ENCODE data around the gene TCF25.

TCF25 gene

DNA sequence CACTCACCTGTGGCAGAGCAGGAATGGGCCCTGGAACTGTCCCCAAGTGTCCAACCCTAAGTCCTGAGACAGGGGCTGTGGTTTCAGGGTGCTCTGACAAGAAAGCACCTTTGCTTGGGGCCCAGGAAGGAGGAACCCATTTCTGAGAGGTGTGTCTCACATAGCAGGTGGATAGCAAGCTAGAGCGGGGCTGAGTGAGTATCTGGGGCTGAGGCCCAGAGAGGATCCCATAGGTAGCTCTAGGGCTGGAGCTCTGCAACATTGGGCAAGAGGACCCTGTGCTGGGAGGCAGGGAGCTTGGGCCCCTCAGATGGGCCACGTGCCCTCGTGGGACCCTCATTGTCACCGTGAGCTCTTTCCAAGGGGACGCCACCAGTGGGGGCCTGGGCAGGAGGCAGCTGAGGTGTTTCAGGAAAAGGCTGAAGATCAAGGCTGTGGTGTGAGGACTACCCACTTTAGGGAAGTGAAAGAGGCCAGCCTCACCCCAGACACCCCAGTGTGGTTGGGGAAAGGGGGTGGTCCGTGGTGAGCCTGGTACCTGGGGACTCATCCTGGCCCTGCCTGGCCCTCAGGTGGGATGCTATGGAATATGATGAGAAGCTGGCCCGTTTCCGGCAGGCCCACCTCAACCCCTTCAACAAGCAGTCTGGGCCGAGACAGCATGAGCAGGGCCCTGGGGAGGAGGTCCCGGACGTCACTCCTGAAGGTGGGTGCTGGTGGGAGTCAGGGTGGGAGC, 80.4 kb downstream of the TCF25 start:
- Histone ChIP-seq H3K36me3 (ENCODE audit: control insufficient read depth in 5 of 5, insufficient read depth in 5 of 5, low read length in 5 of 5) (peaks cover 0 to 46% (median 32%) of the 10 kb centered on the region in 5 donors), H3K4me1 (ENCODE audit: control insufficient read depth in 5 of 5, insufficient read depth in 5 of 5, low read length in 5 of 5) (peaks cover 0 to 25% (median 9%) of the 10 kb centered on the region in 5 donors), H3K9ac (ENCODE audit: low read length in 5 of 5) (no peak overlapping the region), H3K27ac (ENCODE audit: low read depth, low read length) (no peak overlapping the region), H3K27me3 (ENCODE audit: control insufficient read depth in 5 of 5, insufficient read depth in 4 of 5, low read length in 5 of 5) (no peaks in the 10 kb centered on the region), H3K4me3 (ENCODE audit: low read depth in 1 of 5, low read length in 5 of 5) (no peak overlapping the region), H3K9me3 (ENCODE audit: control insufficient read depth in 5 of 5, low read length in 5 of 5) (no peaks in the 10 kb centered on the region)

DNA sequence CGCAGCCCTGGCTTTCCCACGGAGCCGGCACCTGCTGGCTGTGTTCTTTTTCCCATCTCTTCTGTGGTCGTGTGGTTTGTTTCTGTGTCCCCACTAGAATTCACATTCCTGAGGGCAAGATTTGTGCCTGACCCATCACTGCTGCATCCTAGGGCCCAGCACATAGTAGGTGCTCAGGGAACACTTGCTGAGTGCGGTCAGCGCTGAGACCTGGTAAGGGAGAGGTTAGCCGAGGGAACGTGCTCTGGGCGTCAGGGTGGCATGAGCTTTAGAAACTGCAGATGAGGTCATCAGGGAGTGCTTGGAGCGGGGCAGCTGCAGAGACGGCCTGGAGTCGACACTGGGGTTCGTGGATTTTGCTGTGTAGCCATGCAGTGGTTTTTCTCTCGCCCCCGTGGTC, 81.1 kb downstream of the TCF25 start:
- no peaks in the 10 kb centered on the region for H3K9me3 ChIP-seq (ENCODE audit: control insufficient read depth in 5 of 5, low read length in 5 of 5)
- no peak overlapping the region for H3K4me3 ChIP-seq (ENCODE audit: low read depth in 1 of 5, low read length in 5 of 5)
- H3K9ac ChIP-seq (ENCODE audit: low read length in 5 of 5) = no peak overlapping the region
- H3K27me3 ChIP-seq (ENCODE audit: control insufficient read depth in 5 of 5, insufficient read depth in 4 of 5, low read length in 5 of 5) = no peaks in the 10 kb centered on the region
- H3K27ac ChIP-seq (ENCODE audit: low read depth, low read length) = no peak overlapping the region
- H3K36me3 ChIP-seq (ENCODE audit: control insufficient read depth in 5 of 5, insufficient read depth in 5 of 5, low read length in 5 of 5) = peaks cover 0 to 51% (median 37%) of the 10 kb centered on the region in 5 donors
- H3K4me1 ChIP-seq (ENCODE audit: control insufficient read depth in 5 of 5, insufficient read depth in 5 of 5, low read length in 5 of 5) = peaks cover 0 to 20% (median 5%) of the 10 kb centered on the region in 5 donors

DNA sequence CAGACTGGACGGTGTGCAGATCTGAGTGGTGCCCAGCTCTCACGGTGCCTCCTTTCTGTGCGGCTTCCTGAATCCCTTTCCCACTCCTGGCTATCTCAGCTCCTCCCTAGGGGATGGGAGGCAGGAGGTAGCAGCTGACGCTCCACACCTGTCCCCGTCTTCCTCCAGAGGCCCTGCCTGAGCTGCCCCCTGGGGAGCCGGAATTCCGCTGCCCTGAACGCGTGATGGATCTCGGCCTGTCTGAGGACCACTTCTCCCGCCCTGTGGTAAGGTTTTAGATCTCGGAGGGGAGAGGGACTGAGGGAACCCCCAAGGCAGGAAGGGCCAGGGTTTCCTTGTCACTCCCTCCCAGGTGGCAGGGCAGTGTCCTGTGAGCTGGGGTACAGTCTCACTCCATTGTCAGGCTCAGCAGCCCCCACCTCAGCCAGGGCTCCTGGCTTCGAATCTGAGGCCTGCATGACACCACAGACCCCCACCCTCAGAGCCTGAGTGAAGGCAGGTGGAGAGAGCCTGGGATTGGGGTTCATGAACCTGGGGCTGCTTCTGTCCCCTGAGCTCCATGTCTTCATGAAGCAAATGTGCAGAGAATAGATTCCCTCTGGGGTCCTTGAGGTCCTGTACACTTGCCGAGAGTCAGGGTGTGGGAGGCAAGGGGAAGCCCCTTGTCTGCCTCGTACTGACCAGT, 81.8 kb downstream of the TCF25 start:
- Histone ChIP-seq H3K9me3 (ENCODE audit: control insufficient read depth in 5 of 5, low read length in 5 of 5) (no peaks in the 10 kb centered on the region), H3K27ac (ENCODE audit: low read depth, low read length) (no peak overlapping the region), H3K9ac (ENCODE audit: low read length in 5 of 5) (no peak overlapping the region), H3K36me3 (ENCODE audit: control insufficient read depth in 5 of 5, insufficient read depth in 5 of 5, low read length in 5 of 5) (peaks cover 0 to 57% (median 42%) of the 10 kb centered on the region in 5 donors), H3K4me1 (ENCODE audit: control insufficient read depth in 5 of 5, insufficient read depth in 5 of 5, low read length in 5 of 5) (peaks cover 0 to 15% (median 0%) of the 10 kb centered on the region in 5 donors), H3K27me3 (ENCODE audit: control insufficient read depth in 5 of 5, insufficient read depth in 4 of 5, low read length in 5 of 5) (no peaks in the 10 kb centered on the region), H3K4me3 (ENCODE audit: low read depth in 1 of 5, low read length in 5 of 5) (no peak overlapping the region)

DNA sequence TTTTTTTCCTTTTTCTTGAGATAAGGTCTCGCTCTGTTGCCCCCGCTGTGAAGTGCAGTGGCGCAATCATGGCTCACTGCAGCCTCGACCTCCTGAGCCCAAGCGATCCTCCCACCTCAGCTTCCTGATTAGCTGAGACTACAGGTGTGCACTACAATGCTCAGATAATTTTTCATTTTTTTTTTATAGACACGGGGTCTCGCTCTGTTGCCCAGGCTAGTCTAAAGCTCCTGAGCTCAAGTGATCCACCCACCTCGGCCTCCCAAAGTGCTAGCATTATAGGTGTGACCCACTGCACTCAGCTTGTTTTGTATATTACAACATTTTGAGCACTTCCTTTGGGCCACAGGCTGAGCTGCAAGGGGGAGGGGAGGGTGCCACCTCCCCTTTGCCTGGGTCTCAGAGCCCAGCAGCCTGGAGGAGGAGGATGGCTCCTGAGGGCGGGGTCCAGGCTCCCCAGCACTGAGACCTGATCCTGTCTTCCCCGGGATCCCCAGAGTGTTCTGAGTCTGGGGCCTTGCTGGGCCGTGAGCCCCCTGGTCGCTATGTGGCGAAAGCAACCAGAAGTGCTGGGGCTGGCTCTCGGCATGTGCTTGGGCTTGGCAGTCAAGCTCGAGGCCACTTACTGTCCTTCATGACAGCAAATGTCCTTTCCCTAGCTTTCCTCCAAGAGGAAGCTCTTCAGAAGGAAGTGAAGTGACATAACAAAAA, 83.3 kb downstream of the TCF25 start:
- Histone ChIP-seq H3K9me3 (ENCODE audit: control insufficient read depth in 5 of 5, low read length in 5 of 5) (no peaks in the 10 kb centered on the region), H3K36me3 (ENCODE audit: control insufficient read depth in 5 of 5, insufficient read depth in 5 of 5, low read length in 5 of 5) (peaks cover 0 to 69% (median 55%) of the 10 kb centered on the region in 5 donors), H3K4me1 (ENCODE audit: control insufficient read depth in 5 of 5, insufficient read depth in 5 of 5, low read length in 5 of 5) (peaks cover 0 to 15% (median 0%) of the 10 kb centered on the region in 5 donors), H3K27ac (ENCODE audit: low read depth, low read length) (no peak overlapping the region), H3K4me3 (ENCODE audit: low read depth in 1 of 5, low read length in 5 of 5) (peak overlapping the region in 1 of 5 donors; percentile 44), H3K27me3 (ENCODE audit: control insufficient read depth in 5 of 5, insufficient read depth in 4 of 5, low read length in 5 of 5) (no peaks in the 10 kb centered on the region), H3K9ac (ENCODE audit: low read length in 5 of 5) (no peak overlapping the region)

DNA sequence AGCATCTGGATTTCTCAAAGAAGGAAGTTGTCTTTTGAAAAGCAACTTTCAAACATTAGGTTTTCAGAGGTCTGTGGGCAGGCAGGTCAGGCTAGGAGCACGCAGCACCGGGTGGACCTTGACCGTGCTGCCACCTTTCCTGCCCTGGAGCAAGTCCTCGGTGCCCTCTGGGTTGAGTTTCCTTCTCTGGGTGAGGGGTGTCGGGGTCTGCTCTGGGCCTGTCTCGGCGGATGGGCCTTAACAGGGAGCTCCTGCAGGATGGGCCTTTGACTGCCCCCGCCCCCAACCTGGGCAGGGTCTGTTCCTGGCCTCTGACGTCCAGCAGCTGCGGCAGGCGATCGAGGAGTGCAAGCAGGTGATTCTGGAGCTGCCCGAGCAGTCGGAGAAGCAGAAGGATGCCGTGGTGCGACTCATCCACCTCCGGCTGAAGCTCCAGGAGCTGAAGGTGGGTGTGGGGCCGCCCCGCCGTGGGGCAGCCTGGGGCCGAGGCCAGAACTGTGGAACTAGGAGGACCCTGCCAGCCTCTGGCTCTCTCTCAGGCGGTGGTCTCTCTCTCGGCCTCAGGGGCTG, 83.9 kb downstream of the TCF25 start:
- H3K4me1 ChIP-seq (ENCODE audit: control insufficient read depth in 5 of 5, insufficient read depth in 5 of 5, low read length in 5 of 5) = peaks cover 0 to 15% (median 0%) of the 10 kb centered on the region in 5 donors
- H3K4me3 ChIP-seq (ENCODE audit: low read depth in 1 of 5, low read length in 5 of 5) = peak overlapping the region in 4 of 5 donors; percentile 8 to 44 (median 35)
- H3K27me3 ChIP-seq (ENCODE audit: control insufficient read depth in 5 of 5, insufficient read depth in 4 of 5, low read length in 5 of 5) = no peaks in the 10 kb centered on the region
- no peak overlapping the region for H3K27ac ChIP-seq (ENCODE audit: low read depth, low read length)
- peaks cover 0 to 74% (median 58%) of the 10 kb centered on the region in 5 donors for H3K36me3 ChIP-seq (ENCODE audit: control insufficient read depth in 5 of 5, insufficient read depth in 5 of 5, low read length in 5 of 5)
- no peak overlapping the region for H3K9ac ChIP-seq (ENCODE audit: low read length in 5 of 5)
- H3K9me3 ChIP-seq (ENCODE audit: control insufficient read depth in 5 of 5, low read length in 5 of 5) = no peaks in the 10 kb centered on the region

DNA sequence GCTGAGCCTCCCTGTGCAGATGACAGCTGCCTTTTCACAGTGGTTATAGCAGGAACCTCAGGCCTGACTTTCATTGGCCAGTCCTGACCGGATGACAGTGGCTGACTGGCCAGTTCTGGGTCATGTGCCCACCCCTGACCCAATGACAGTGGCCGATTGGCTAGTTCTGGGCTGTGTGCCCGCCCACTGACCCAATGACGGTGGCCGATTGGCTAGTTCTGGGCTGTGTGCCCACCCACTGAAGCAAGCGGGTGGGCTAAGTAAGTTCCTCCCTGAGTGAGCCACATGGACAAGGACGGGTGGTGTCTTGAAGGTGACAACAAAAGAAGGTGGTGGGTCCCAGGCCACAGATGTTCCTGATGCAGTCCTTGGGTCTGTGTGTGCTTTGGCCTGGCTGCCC, 84.7 kb downstream of the TCF25 start:
- Histone ChIP-seq H3K4me3 (ENCODE audit: low read depth in 1 of 5, low read length in 5 of 5) (peak overlapping the region in 3 of 5 donors; percentile 31 to 44 (median 39)), H3K9ac (ENCODE audit: low read length in 5 of 5) (no peak overlapping the region), H3K4me1 (ENCODE audit: control insufficient read depth in 5 of 5, insufficient read depth in 5 of 5, low read length in 5 of 5) (peaks cover 0 to 15% (median 0%) of the 10 kb centered on the region in 5 donors), H3K9me3 (ENCODE audit: control insufficient read depth in 5 of 5, low read length in 5 of 5) (no peaks in the 10 kb centered on the region), H3K27me3 (ENCODE audit: control insufficient read depth in 5 of 5, insufficient read depth in 4 of 5, low read length in 5 of 5) (no peaks in the 10 kb centered on the region), H3K36me3 (ENCODE audit: control insufficient read depth in 5 of 5, insufficient read depth in 5 of 5, low read length in 5 of 5) (peaks cover 0 to 76% (median 58%) of the 10 kb centered on the region in 5 donors), H3K27ac (ENCODE audit: low read depth, low read length) (no peak overlapping the region)

DNA sequence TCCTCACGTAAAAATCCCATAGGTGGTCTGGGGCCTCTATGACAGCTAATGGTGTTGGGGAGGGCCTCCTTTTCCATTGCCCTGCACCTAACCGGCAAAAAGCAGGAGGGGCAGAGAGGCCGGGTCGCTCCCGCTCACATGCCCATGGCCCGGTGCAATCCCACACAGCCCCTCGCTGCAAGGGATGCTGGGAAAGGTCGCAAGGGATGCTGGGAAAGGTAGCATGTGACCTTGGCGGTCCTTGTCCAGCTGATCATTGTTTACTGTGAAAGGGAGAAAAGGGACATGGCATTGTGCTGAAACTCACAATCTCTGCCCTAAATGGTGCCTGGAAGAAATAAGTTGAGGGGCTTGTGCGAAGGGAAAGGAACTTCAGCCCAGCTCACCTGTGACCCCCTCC, 85.2 kb downstream of the TCF25 start:
- H3K27ac ChIP-seq (ENCODE audit: low read depth, low read length) = no peak overlapping the region

DNA sequence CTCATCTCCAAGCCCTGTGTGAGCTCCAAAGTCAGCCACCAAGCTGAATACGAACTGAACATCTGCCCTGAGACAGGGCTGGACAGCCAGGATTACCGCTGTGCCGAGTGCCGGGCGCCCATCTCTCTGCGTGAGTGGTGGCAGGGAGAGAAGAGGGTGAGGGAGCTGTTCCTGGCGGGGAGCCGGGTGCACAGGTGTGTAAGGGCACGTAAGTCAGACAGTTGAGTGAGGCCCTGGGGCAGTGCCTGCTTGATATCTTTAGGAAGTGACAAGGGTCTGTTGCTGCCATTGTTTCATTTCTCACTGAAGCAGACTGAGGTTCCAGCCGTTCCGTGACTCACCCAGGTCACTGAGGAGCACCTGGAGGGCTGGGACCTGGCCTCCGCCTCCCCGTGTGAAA, 87.6 kb downstream of the TCF25 start:
- Histone ChIP-seq H3K4me3 (ENCODE audit: low read depth in 1 of 5, low read length in 5 of 5) (no peak overlapping the region), H3K4me1 (ENCODE audit: control insufficient read depth in 5 of 5, insufficient read depth in 5 of 5, low read length in 5 of 5) (peaks cover 0 to 9% (median 0%) of the 10 kb centered on the region in 5 donors), H3K9me3 (ENCODE audit: control insufficient read depth in 5 of 5, low read length in 5 of 5) (no peaks in the 10 kb centered on the region), H3K27ac (ENCODE audit: low read depth, low read length) (no peak overlapping the region), H3K9ac (ENCODE audit: low read length in 5 of 5) (no peak overlapping the region), H3K36me3 (ENCODE audit: control insufficient read depth in 5 of 5, insufficient read depth in 5 of 5, low read length in 5 of 5) (peaks cover 0 to 88% (median 65%) of the 10 kb centered on the region in 5 donors), H3K27me3 (ENCODE audit: control insufficient read depth in 5 of 5, insufficient read depth in 4 of 5, low read length in 5 of 5) (no peaks in the 10 kb centered on the region)

More for the DNA sequence above, 85.2 kb downstream of the TCF25 start:
- Histone ChIP-seq H3K9ac (ENCODE audit: low read length in 5 of 5) (no peak overlapping the region), H3K9me3 (ENCODE audit: control insufficient read depth in 5 of 5, low read length in 5 of 5) (no peaks in the 10 kb centered on the region), H3K27me3 (ENCODE audit: control insufficient read depth in 5 of 5, insufficient read depth in 4 of 5, low read length in 5 of 5) (no peaks in the 10 kb centered on the region), H3K4me3 (ENCODE audit: low read depth in 1 of 5, low read length in 5 of 5) (no peak overlapping the region), H3K36me3 (ENCODE audit: control insufficient read depth in 5 of 5, insufficient read depth in 5 of 5, low read length in 5 of 5) (peaks cover 0 to 82% (median 63%) of the 10 kb centered on the region in 5 donors), H3K4me1 (ENCODE audit: control insufficient read depth in 5 of 5, insufficient read depth in 5 of 5, low read length in 5 of 5) (peaks cover 0 to 13% (median 0%) of the 10 kb centered on the region in 5 donors)

Data from subcutaneous abdominal adipose tissue (tissue), 5 donors.